Neural cell (in vitro differentiated cells): ENCODE measurements around the gene CLUH.

ENCODE experiments used
- CTCF ChIP-seq: fragments of 450-650 bp; IDR thresholded peaks from 2 replicates; pipeline ENCODE4 v1.5.1; 2014; ENCODE audit warnings: antibody characterized with exemption, mild to moderate bottlenecking, moderate library complexity; ENCODE audit not compliant: poor library complexity, severe bottlenecking
- EP300 ChIP-seq: fragments of 450-650 bp; conservative IDR thresholded peaks from 2 replicates; pipeline ENCODE4 v1.6.1; 2014; ENCODE audit warnings: antibody characterized with exemption, mild to moderate bottlenecking, moderate library complexity; ENCODE audit not compliant: poor library complexity, severe bottlenecking
- EZH2 ChIP-seq: fragments of 200-600, 300-800 bp; shearing (Covaris generic), sonication (generic); IDR thresholded peaks from 2 replicates; pipeline ENCODE4 v1.6.1; 2014; ENCODE audit warnings: antibody characterized with exemption, low read length, borderline replicate concordance, mild to moderate bottlenecking; ENCODE audit not compliant: insufficient read depth, poor library complexity, severe bottlenecking
- MXI1 ChIP-seq: fragments of 450-650 bp; conservative IDR thresholded peaks from 2 replicates; pipeline ENCODE4 v1.6.1; 2014; ENCODE audit warnings: antibody characterized with exemption, mild to moderate bottlenecking; ENCODE audit not compliant: poor library complexity, severe bottlenecking
- POLR2AphosphoS5 ChIP-seq: IDR thresholded peaks from 2 replicates; pipeline ENCODE4 v1.6.1; 2012
- RAD21 ChIP-seq: fragments of 450-650 bp; conservative IDR thresholded peaks from 2 replicates; pipeline ENCODE4 v1.6.1; 2014; ENCODE audit warnings: antibody characterized with exemption, mild to moderate bottlenecking, moderate library complexity
- REST ChIP-seq: IDR thresholded peaks from 2 replicates; pipeline ENCODE4 v1.6.1; 2012; ENCODE audit warnings: borderline replicate concordance
- TAF1 ChIP-seq: IDR thresholded peaks from 2 replicates; pipeline ENCODE4 v1.6.1; 2012; ENCODE audit warnings: low read depth

GRCh38 chr17:2655546-2655945 is 56.0 kb downstream of the CLUH start:
- TF ChIP-seq EP300: no peak
- TF ChIP-seq MXI1: no peak
- no peak for TF ChIP-seq CTCF
- TF ChIP-seq REST: no peak
- no peak for TF ChIP-seq RAD21
- TF ChIP-seq TAF1: no peak
- no peak for TF ChIP-seq EZH2
- no peak for TF ChIP-seq POLR2AphosphoS5
